ENCODE data around the gene ZBTB46. TPM values are rescaled to one million over a fixed set of nuclear protein-coding genes. Genes with fewer than 3 reads are reported as not detected.
A peak's percentile ranks its signal among the peaks of the same experiment; 100 is the strongest.

Gene ZBTB46
- total RNA-seq, 2 donors from 2014 or later: 0.39 to 1.2 TPM

GRCh38 chr20:63751471-63752271 is 79.4 kb downstream of the ZBTB46 start:
- Mint-ChIP-seq H3K9me3 (no peaks in the 10 kb centered on the region), H3K36me3 (no peaks in the 10 kb centered on the region), H3K27ac (peak overlapping the region in 1 of 2 donors; percentile 56)
- DNase-seq (ENCODE audit: low spot score in 2 of 2): no peak
- peak in 1 of 2 donors; percentile 18 for ATAC-seq

DNA sequence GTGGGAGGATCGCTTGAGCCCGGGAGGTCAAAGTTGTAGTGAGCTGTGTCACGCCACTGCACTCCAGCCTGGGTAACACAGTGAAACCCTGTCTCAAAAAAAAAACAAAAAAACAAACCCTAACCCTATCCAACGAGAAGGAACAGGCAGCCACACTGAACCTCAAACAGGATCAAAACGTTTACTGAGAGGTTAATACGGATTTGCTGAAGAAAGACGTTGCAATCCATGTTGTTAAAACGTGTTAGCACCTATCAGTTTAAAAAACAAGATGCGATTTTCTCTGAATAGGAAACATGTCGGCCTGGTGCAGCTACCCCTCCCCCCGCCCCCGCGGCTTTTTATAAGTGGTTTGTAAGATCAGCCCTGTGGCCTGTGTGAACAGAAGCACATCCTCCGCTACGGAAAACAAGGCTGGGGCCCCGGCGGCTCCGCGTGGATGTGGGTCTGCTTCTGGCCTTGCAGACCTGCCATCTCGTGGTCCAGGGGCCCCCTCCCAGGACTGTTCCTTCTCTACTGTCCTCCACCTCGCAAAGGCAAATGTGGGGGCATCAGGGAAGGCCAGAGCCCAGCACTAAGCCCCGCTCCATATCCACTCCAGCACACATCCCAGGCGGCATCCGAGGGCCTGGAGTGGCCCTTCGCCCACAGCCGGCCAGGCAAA is 80.1 kb downstream of the ZBTB46 start:
- H3K9me3 Mint-ChIP-seq: no peaks in the 10 kb centered on the region
- no peaks in the 10 kb centered on the region for H3K36me3 Mint-ChIP-seq
- peak overlapping the region in 1 of 2 donors; percentile 56 for H3K27ac Mint-ChIP-seq
- peak in 1 of 2 donors; percentile 52 for DNase-seq (ENCODE audit: low spot score in 2 of 2)
- ATAC-seq: peak; percentile 71 to 79

DNA sequence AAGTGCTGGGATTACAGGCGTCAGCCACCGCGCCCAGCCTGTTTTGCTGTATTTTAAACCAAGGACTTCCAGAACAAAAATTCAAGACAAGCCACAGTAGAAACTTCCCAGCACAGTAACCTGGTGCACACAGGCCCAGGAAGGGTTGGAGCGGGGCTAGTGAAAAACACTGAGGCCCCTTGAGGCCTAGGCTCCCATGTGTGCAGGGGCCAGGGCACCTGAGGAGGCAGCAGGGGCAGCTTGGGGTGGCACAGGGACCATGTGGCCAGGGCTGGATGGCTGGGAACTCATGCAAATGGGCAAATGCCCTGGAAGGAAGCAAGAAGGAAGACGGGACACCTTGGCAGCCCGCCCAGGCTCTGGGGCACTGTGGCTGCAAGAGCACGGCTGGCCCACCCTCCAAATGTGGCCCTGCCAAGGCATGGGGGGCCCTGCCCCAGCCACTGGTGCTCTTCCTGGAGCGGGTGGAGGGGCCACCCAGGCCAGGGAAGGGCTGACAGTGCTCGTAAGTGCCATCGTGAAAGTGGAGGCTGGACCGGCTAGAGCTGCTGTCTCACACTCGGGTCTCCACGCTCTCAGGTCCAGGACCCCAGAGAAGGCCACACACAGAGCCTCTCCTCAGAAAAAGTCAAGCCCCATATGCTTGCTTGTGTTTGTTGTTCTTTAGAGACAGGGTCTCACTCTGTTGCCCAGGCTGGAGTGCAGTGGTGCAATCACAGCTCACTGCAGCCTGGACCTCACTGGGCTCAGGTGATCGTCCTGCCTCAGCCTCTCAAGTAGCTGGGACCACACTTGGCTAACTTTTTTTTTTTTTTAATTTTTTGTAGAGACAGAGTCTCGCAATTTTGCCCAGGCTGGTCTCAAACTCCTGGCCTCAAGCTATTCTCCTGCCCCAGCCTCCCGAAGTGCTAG is 81.2 kb downstream of the ZBTB46 start:
- H3K27ac Mint-ChIP-seq: no peak overlapping the region
- ATAC-seq (no peak), DNase-seq (ENCODE audit: low spot score in 2 of 2) (no peak)
- no peaks in the 10 kb centered on the region for H3K9me3 Mint-ChIP-seq
- no peaks in the 10 kb centered on the region for H3K36me3 Mint-ChIP-seq

DNA sequence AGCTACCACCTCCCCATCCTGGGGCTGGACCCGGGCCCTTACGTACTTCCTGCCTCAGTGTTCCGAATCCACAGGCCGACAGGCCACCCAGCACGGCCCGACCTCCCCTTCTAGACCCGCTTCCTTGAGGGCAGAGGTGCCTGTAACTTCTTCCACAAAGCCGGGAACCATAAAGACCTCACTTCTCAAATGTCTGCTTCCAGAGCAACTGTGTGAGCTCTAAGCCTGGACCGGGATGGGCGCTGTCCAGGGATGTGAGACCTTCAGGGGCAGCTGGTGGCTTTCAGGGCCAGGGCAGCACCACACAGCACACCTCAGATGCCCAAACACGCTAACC is 82.2 kb downstream of the ZBTB46 start:
- H3K27ac Mint-ChIP-seq: peak overlapping the region in 1 of 2 donors; percentile 81
- no peak for DNase-seq (ENCODE audit: low spot score in 2 of 2)
- ATAC-seq: no peak
- no peaks in the 10 kb centered on the region for H3K9me3 Mint-ChIP-seq
- H3K36me3 Mint-ChIP-seq: no peaks in the 10 kb centered on the region

GRCh38 chr20:63748070-63748933 is 82.8 kb downstream of the ZBTB46 start:
- H3K36me3 Mint-ChIP-seq: no peaks in the 10 kb centered on the region
- DNase-seq (ENCODE audit: low spot score in 2 of 2) (no peak), ATAC-seq (no peak)
- no peaks in the 10 kb centered on the region for H3K9me3 Mint-ChIP-seq
- H3K27ac Mint-ChIP-seq: peak overlapping the region in 1 of 2 donors; percentile 81

GRCh38 chr20:63747622-63748069 is 83.4 kb downstream of the ZBTB46 start:
- Mint-ChIP-seq H3K36me3 (no peaks in the 10 kb centered on the region), H3K9me3 (no peaks in the 10 kb centered on the region), H3K27ac (no peak overlapping the region)
- no peak for DNase-seq (ENCODE audit: low spot score in 2 of 2)
- no peak for ATAC-seq

DNA sequence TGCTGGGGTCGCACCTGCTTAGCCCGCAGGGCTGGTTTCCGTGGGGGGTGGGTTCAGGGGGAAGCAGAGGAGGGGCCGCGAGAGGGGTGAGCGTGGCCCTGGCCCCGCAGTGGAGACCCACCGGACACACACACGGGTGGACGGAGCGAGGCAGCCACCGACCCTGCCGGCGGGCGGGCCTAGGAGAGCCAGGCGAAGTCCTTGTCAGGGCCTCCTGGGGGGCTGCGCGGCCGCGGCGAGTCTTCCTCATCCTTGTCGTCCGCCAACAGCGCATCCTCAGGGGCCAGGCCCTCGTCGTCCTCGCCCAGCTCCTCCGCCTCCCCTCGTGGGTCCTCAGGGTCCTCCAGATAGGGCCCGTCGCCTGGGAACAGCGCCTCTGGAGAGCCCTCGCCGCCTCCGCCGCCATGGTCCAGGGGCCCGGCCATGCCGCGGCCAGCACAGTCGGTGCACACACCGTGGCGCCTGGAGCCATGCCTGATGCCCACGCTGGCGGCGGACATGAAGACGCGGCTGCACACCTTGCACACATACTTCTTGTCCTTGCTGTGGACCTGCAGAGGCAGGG is 84.2 kb downstream of the ZBTB46 start:
- H3K9me3 Mint-ChIP-seq: no peaks in the 10 kb centered on the region

DNA sequence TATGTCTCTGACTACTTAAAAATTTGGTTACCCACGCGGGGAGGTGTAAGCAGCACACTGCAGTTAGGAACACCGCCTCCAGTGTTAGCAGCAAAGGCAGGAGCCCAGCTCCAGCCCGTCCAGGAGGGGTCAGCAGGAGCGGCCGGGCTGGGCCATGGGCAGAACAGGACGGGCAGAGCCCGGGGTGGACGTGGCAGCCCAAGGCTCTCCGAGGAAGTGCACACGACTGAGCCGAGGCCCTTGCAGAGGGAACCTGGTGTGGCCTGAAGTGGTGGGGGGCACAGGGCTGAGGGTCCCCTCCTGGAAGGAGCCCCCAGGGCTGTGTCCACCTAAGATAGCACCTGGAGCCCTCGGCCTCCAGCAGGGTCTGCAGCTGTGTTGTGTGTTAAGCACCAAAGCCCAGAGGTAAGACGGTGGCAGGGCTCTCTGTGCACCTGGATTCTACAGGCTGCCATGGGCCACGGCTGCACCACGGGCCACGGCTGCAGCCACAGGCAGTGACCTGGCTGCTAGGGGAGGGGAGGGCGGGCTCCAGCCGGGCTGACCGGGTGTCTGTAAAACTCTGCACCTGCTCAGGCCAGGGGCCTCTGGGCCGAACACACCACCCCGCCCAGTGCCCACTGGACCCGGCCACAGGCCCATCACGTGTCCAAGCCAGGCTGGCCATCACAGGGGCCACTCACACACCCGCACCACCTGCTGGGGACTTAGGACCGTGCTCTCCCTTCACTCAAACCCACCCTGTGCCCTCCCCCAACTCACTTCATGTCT is 84.9 kb downstream of the ZBTB46 start:
- DNase-seq (ENCODE audit: low spot score in 2 of 2) (no peak), ATAC-seq (no peak)
- H3K27ac Mint-ChIP-seq: no peak overlapping the region
- no peaks in the 10 kb centered on the region for H3K36me3 Mint-ChIP-seq
- H3K9me3 Mint-ChIP-seq: no peaks in the 10 kb centered on the region

More for the DNA sequence above, 84.2 kb downstream of the ZBTB46 start:
- no peaks in the 10 kb centered on the region for H3K36me3 Mint-ChIP-seq
- DNase-seq (ENCODE audit: low spot score in 2 of 2): no peak
- no peak overlapping the region for H3K27ac Mint-ChIP-seq
- ATAC-seq: no peak

DNA sequence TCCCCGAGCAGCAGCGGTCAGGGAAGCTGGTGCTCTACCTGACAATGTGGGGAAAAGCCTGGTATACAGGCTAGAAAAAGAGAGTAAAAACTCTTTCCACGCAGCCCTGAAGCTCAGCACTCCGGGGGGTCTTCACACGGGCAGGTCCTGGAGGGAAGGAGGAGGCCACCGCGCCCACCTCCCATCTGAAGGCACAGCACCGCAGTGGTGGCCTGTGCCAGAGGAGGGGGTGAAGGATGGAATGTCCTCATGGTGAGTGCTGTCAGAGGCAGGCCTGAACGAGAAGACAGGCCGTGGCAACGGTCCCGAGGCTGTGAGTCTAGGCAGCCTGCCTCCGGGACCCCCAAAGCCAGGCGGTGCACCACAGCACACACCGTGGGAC is 85.6 kb downstream of the ZBTB46 start:
- H3K36me3 Mint-ChIP-seq: no peaks in the 10 kb centered on the region
- ATAC-seq: no peak
- no peak overlapping the region for H3K27ac Mint-ChIP-seq
- H3K9me3 Mint-ChIP-seq: no peaks in the 10 kb centered on the region
- DNase-seq (ENCODE audit: low spot score in 2 of 2): no peak

- ATAC-seq: no peak
- H3K9me3 Mint-ChIP-seq: no peaks in the 10 kb centered on the region
- no peaks in the 10 kb centered on the region for H3K36me3 Mint-ChIP-seq
- no peak for DNase-seq (ENCODE audit: low spot score in 2 of 2)
- H3K27ac Mint-ChIP-seq: no peak overlapping the region
Measured at GRCh38 chr20:63744574-63745423, 86.3 kb downstream of the ZBTB46 start.

GRCh38 chr20:63744158-63744557 is 86.9 kb downstream of the ZBTB46 start:
- Mint-ChIP-seq H3K36me3 (no peaks in the 10 kb centered on the region), H3K27ac (no peak overlapping the region), H3K9me3 (no peaks in the 10 kb centered on the region)
- DNase-seq (ENCODE audit: low spot score in 2 of 2) (no peak), ATAC-seq (no peak)

DNA sequence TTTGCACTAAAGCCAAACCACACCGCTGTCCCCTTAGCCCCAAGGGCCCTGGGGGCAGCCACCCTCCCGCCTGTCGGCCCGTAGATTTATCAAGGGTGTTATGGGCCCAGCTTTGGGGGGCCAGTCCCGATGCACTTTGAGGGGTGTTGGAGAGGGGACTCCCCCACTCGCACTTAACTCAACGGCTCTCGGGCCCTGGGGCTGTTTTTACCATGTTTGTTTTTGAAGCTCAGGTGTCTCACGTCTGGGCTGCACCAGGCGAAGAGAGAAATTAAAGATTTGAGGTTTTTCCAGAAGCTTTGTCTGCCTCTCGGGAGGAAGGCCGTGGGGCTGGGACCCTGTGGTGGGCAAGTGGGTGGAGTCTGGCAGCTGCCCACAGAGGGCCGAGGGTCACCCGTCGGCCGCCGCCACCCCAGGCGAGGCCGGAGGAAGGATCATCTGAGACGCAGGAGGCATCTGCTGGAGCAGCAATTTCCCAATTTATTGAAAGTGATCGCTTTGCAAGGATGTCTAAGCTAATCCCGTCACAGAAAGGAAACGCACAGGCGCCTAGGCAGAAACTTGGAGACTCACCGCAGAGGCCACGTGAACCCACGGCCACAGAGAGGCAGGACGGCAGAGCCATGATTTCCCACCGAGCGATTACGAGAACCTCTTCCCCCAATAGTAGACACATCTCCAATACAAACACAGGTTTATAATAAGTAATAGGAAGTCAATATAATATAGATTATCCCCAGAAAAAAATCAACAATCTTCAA is 87.7 kb downstream of the ZBTB46 start:
- ATAC-seq (no peak), DNase-seq (ENCODE audit: low spot score in 2 of 2) (no peak)
- H3K27ac Mint-ChIP-seq: no peak overlapping the region
- no peaks in the 10 kb centered on the region for H3K9me3 Mint-ChIP-seq
- no peaks in the 10 kb centered on the region for H3K36me3 Mint-ChIP-seq

DNA sequence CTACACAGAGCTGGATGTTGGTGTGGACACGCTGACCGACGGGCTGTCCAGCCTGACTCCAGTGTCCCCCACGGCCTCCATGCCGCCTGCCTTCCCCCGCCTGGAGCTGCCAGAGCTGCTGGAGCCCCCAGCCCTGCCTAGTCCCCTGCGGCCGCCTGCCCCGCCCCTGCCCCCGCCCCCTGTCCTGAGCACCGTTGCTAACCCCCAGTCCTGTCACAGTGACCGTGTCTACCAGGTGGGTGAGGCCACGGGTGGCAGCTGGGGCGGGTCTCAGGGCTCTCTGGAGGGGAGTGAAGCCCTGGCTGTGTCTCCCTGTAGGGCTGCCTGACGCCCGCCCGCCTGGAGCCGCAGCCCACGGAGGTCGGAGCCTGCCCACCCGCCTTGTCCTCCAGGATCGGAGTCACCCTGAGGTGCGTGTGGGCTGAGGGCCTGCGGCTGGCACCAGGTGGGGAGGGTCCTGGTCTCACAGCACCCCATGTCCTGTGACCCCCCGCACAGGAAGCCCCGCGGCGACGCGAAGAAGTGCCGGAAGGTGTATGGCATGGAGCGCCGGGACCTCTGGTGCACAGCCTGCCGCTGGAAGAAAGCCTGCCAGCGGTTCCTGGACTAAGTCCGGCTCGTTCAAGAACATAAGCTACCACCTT is 88.6 kb downstream of the ZBTB46 start:
- Mint-ChIP-seq H3K36me3 (no peaks in the 10 kb centered on the region), H3K27ac (no peak overlapping the region), H3K9me3 (no peaks in the 10 kb centered on the region)
- ATAC-seq: no peak
- no peak for DNase-seq (ENCODE audit: low spot score in 2 of 2)
